HEK293T (cell line): ENCODE data around the gene MEGF9.

Source experiments
- ARNT ChIP-seq: fragments of 450-650 bp; IDR thresholded peaks from 2 replicates; pipeline ENCODE4 v1.6.1; 2017; ENCODE audit warnings: mild to moderate bottlenecking
- BHLHE40 ChIP-seq: fragments of 450-650 bp; IDR thresholded peaks from 2 replicates; pipeline ENCODE4 v1.6.1; 2016; ENCODE audit warnings: mild to moderate bottlenecking, moderate library complexity, borderline replicate concordance
- CTBP1 ChIP-seq: fragments of 450-650 bp; IDR thresholded peaks from 2 replicates; pipeline ENCODE4 v1.6.1; 2016; ENCODE audit warnings: borderline replicate concordance
- ELF4 ChIP-seq: fragments of 450-650 bp; IDR thresholded peaks from 2 replicates; pipeline ENCODE4 v1.6.1; 2017; ENCODE audit warnings: antibody characterized with exemption
- FOXA1 ChIP-seq: fragments of 450-650 bp; IDR thresholded peaks from 2 replicates; pipeline ENCODE4 v1.6.1; 2016; ENCODE audit warnings: mild to moderate bottlenecking
- FOXK2 ChIP-seq: fragments of 450-650 bp; IDR thresholded peaks from 2 replicates; pipeline ENCODE4 v1.6.1; 2016; ENCODE audit warnings: mild to moderate bottlenecking
- FOXM1 ChIP-seq: fragments of 450-650 bp; IDR thresholded peaks from 2 replicates; pipeline ENCODE4 v1.6.1; 2017; ENCODE audit warnings: mild to moderate bottlenecking, borderline replicate concordance
- HDGF ChIP-seq: fragments of 450-650 bp; IDR thresholded peaks from 2 replicates; pipeline ENCODE4 v1.6.1; 2017; ENCODE audit warnings: antibody characterized with exemption, borderline replicate concordance
- NFRKB ChIP-seq: fragments of 450-650 bp; IDR thresholded peaks from 2 replicates; pipeline ENCODE4 v1.6.1; 2016; ENCODE audit warnings: mild to moderate bottlenecking, moderate library complexity
- PKNOX1 ChIP-seq: fragments of 450-650 bp; IDR thresholded peaks from 2 replicates; pipeline ENCODE4 v1.6.1; 2016
- SP1 ChIP-seq: fragments of 450-650 bp; IDR thresholded peaks from 2 replicates; pipeline ENCODE4 v1.6.1; 2017
- SUZ12 ChIP-seq: fragments of 450-650 bp; IDR thresholded peaks from 2 replicates; pipeline ENCODE4 v1.6.1; 2016; ENCODE audit warnings: mild to moderate bottlenecking
- TARDBP ChIP-seq: fragments of 450-650 bp; IDR thresholded peaks from 2 replicates; pipeline ENCODE4 v1.6.1; 2016
- ZNF384 ChIP-seq: fragments of 450-650 bp; IDR thresholded peaks from 2 replicates; pipeline ENCODE4 v1.6.1; 2016

GRCh38 chr9:120663380-120663779 lies 50.9 kb downstream of the MEGF9 start:
- TF ChIP-seq FOXA1, result no peak
- TF ChIP-seq TARDBP, result no peak
- TF ChIP-seq SUZ12, result no peak
- no peak for TF ChIP-seq SP1
- no peak for TF ChIP-seq FOXM1
- no peak for TF ChIP-seq HDGF
- TF ChIP-seq FOXK2, result no peak
- TF ChIP-seq CTBP1, result no peak
- TF ChIP-seq ELF4, result no peak
- TF ChIP-seq PKNOX1, result no peak
- TF ChIP-seq BHLHE40, result no peak
- no peak for TF ChIP-seq ZNF384
- TF ChIP-seq ARNT, result no peak
- no peak for TF ChIP-seq NFRKB
